Neural progenitor cell (in vitro differentiated cells): ENCODE data around the gene NUDT19.

ENCODE experiments used
- CTCF ChIP-seq: fragments of 200-600 bp; sonication (generic); IDR thresholded peaks from 2 replicates; pipeline ENCODE4 v1.5.1; 2017; ENCODE audit warnings: antibody characterized with exemption, mild to moderate bottlenecking
- EZH2phosphoT487 ChIP-seq: fragments of 200-600 bp; sonication (generic); IDR thresholded peaks from 2 replicates; pipeline ENCODE4 v1.6.1; 2017; ENCODE audit warnings: antibody characterized with exemption

GRCh38 chr19:32709032-32709431 is 17.4 kb downstream of the NUDT19 start:
- TF ChIP-seq CTCF (no peak), EZH2phosphoT487 (no peak)
